Endothelial cell of umbilical vein (primary cell): ENCODE data around the gene LRRC43. TPM values are rescaled to one million over a fixed set of nuclear protein-coding genes. Genes with fewer than 3 reads are reported as not detected.

Source experiments
- BruUV-seq: library from RNA; stranded (reverse); fragments of 400-500 nt; replicated peaks from 2 replicates; lab custom pipeline; 2021; lab: Mats Ljungman, UMichigan
- CTCF ChIA-PET: fragments of 300-600, 350-600 bp; sonication (Branson Sonifier 250); formaldehyde crosslinking; loops from one replicate; lab custom pipeline; 2021; ENCODE audit warnings: antibody characterized with exemption, inconsistent platforms; lab: Charles Lee
- POLR2A ChIA-PET: fragments of 300-600, 350-600 bp; sonication (Branson Sonifier 250); formaldehyde crosslinking; loops from one replicate; lab custom pipeline; 2021; ENCODE audit warnings: antibody characterized with exemption, inconsistent platforms; lab: Charles Lee
- DNase-seq: peaks from one replicate; pipeline ENCODE4 v3.0.0-alpha.2; 2011; ENCODE audit warnings: low read depth, low spot score
- FAIRE-seq: peaks from 2 replicates; lab custom pipeline; 2011; peaks lifted over from hg19 to GRCh38; lab: Jason Lieb, UNC
- H2AFZ ChIP-seq: 2 replicates; pipeline ENCODE4 v1.6.0; 2012; ENCODE audit warnings: low read depth, low read length, control low read depth, inconsistent platforms
- H3K27ac ChIP-seq: 2 replicates; pipeline ENCODE4 v1.5.1; 2011; ENCODE audit warnings: low read depth, mild to moderate bottlenecking, control low read depth, low read length, moderate library complexity; ENCODE audit not compliant: insufficient read depth
- H3K27me3 ChIP-seq, 2 experiments: 2 replicates each; pipeline versions ENCODE4 v1.6.0 to v1.6.1; 2011; ENCODE audit warnings: low read length in 2 of 2, mixed read lengths in 1 of 2; ENCODE audit not compliant: control insufficient read depth in 2 of 2, insufficient read depth in 2 of 2
- H3K36me3 ChIP-seq, 2 experiments: 2 replicates in 1 of 2; 3 replicates in 1 of 2; pipeline ENCODE4 v1.5.1; 2011; ENCODE audit warnings: low read length in 2 of 2, mild to moderate bottlenecking in 1 of 2, moderate library complexity in 1 of 2; ENCODE audit not compliant: control insufficient read depth in 2 of 2, insufficient read depth in 2 of 2; ENCODE audit errors: extremely low read depth in 1 of 2
- H3K4me1 ChIP-seq: 3 replicates; pipeline ENCODE4 v1.5.1; 2011; ENCODE audit warnings: mild to moderate bottlenecking, low read length; ENCODE audit not compliant: control insufficient read depth, insufficient read depth; ENCODE audit errors: extremely low read depth
- H3K4me2 ChIP-seq: 2 replicates; pipeline ENCODE4 v1.6.1; 2011; ENCODE audit warnings: low read length, control low read depth, mixed read lengths; ENCODE audit not compliant: insufficient read depth
- H3K4me3 ChIP-seq, 3 experiments: fragments of 200-600 bp in 1 of 3; sonication (generic), shearing (Covaris generic) in 1 of 3; replicated peaks in 1 of 3; 2 replicates each; pipeline ENCODE4 v1.5.1; 2011 to 2016; ENCODE audit warnings: control low read depth in 3 of 3, low read length in 3 of 3, mild to moderate bottlenecking in 2 of 3, inconsistent platforms in 1 of 3, low read depth in 1 of 3, moderate library complexity in 1 of 3; ENCODE audit not compliant: insufficient read depth in 1 of 3
- H3K79me2 ChIP-seq: 2 replicates; pipeline ENCODE4 v1.6.0; 2012; ENCODE audit warnings: low read length, inconsistent platforms; ENCODE audit not compliant: control insufficient read depth, insufficient read depth
- H3K9ac ChIP-seq: replicated peaks from 2 replicates; pipeline ENCODE3; 2011; ENCODE audit warnings: low read length, control low read depth; ENCODE audit not compliant: insufficient read depth; ENCODE audit errors: extremely low read depth
- H3K9me1 ChIP-seq: replicated peaks from 3 replicates; pipeline ENCODE4 v1.6.0; 2011; ENCODE audit warnings: mild to moderate bottlenecking, low read length; ENCODE audit not compliant: control insufficient read depth, insufficient read depth; ENCODE audit errors: extremely low read depth
- H3K9me3 ChIP-seq: replicated peaks from 2 replicates; pipeline ENCODE4 v1.5.1; 2012; ENCODE audit warnings: low read length, inconsistent platforms; ENCODE audit not compliant: control insufficient read depth, insufficient read depth
- H4K20me1 ChIP-seq: replicated peaks from 2 replicates; pipeline ENCODE3; 2011; ENCODE audit warnings: mild to moderate bottlenecking, low read length; ENCODE audit not compliant: control insufficient read depth, insufficient read depth; ENCODE audit errors: extremely low read depth
- EZH2 ChIP-seq: IDR thresholded peaks from 2 replicates; pipeline ENCODE4 v1.6.1; 2012; ENCODE audit warnings: borderline replicate concordance, low read depth, mild to moderate bottlenecking, moderate library complexity, low read length, inconsistent platforms; ENCODE audit not compliant: severe bottlenecking
- FOS ChIP-seq: IDR thresholded peaks from 2 replicates; pipeline ENCODE4 v1.6.1; 2011; ENCODE audit warnings: mild to moderate bottlenecking, low read length, moderate library complexity, borderline replicate concordance; ENCODE audit not compliant: insufficient read depth
- GATA2 ChIP-seq: IDR thresholded peaks from 2 replicates; pipeline ENCODE4 v1.7.0; 2011; ENCODE audit warnings: low read depth, mild to moderate bottlenecking, moderate library complexity, mixed read lengths, low read length; ENCODE audit not compliant: insufficient read length, insufficient read depth
- JUN ChIP-seq: IDR thresholded peaks from 2 replicates; pipeline ENCODE4 v1.6.1; 2011; ENCODE audit warnings: borderline replicate concordance, low read depth; ENCODE audit not compliant: insufficient read length, insufficient read depth
- MAX ChIP-seq: IDR thresholded peaks from 2 replicates; pipeline ENCODE4 v1.6.1; 2011; ENCODE audit not compliant: insufficient read depth, insufficient read length
- MYC ChIP-seq: IDR thresholded peaks from one replicate; pipeline ENCODE4 v1.6.1; 2011; ENCODE audit warnings: mild to moderate bottlenecking, low read depth, low read length
- POLR2A ChIP-seq: IDR thresholded peaks from 2 replicates; pipeline ENCODE4 v1.6.1; 2012; ENCODE audit warnings: low read depth, mild to moderate bottlenecking, control low read depth, low read length
- POLR2AphosphoS5 ChIP-seq: IDR thresholded peaks from 2 replicates; pipeline ENCODE4 v1.6.1; 2012; ENCODE audit warnings: low read depth, mild to moderate bottlenecking, control low read depth, low read length, moderate library complexity; ENCODE audit not compliant: insufficient read depth
- dilution Hi-C: fragments of 300-500 bp; cut with MboI; formaldehyde crosslinking; loops from one replicate; pipeline ENCODE4 v1.15.0; 2019; ENCODE audit warnings: low sequenced_read_pairs; ENCODE audit not compliant: extremely low pct_ligation_motif_present
- intact Hi-C: fragments of 100-400 bp; cut with micrococcal nuclease; formaldehyde crosslinking; loops from one replicate; pipeline ENCODE4 v1.10.0; 2022
- polyA plus RNA-seq, 4 experiments: library from polyadenylated mRNA; depleted of rRNA in 3 of 4; stranded (reverse) in 3 of 4; unstranded in 1 of 4; fragments of >200 nt; gene quantifications; 2 replicates each; pipeline versions ENCODE4 v1.2.1 to v1.2.3, GENCODE V29; 2011 to 2012; ENCODE audit warnings: missing spikeins in 1 of 4
- total RNA-seq: library from RNA; stranded (reverse); gene quantifications from 2 replicates; pipeline ENCODE4 v1.2.3, GENCODE V29; 2021
- TF ChIP-seq, protein P1 (sequence below), 2 donors: IDR thresholded peaks; 1 replicate in 1 of 2; 2 replicates in 1 of 2; pipeline ENCODE4 v1.5.1; 2011; ENCODE audit warnings: low read length in 2 of 2, mild to moderate bottlenecking in 2 of 2, moderate library complexity in 2 of 2, control low read depth in 1 of 2, inconsistent platforms in 1 of 2, low read depth in 1 of 2; ENCODE audit not compliant: insufficient read depth in 1 of 2; ENCODE audit errors: extremely low read depth in 1 of 2

The LRRC43 gene
- total and polyA plus RNA-seq, 2 donors (not counting 3 experiments of a cell fraction or from before 2014, with no cell fraction given) = 3.1 to 3.4 TPM

DNA sequence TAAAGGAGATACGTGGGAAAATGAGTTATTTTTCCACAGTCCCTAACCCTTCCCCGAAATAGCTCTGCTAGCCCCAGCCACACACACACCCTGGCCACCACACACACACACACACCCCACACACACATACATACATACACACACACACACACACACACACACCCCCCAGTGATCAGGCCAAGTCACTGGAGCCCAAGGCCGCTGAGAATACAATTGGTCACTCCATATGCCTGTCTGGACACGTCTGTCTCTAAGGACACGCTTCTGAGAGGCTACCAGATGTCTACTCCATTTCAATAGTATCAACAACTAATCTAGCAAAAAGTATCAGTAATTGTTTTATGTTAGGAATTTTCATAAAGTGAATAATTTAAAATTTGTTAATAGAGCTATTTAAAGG lies 55.9 kb downstream of the LRRC43 start:
- no peak for DNase-seq
- Histone ChIP-seq H2AFZ (no peak overlapping the region), H3K9me1 (no peaks in the 10 kb centered on the region), H3K4me2 (no peak overlapping the region), H3K4me3 (no peak overlapping the region), H3K36me3 (peaks cover 0 to 10% of the 10 kb centered on the region in 2 experiments), H3K9ac (no peak overlapping the region), H3K79me2 (no peaks in the 10 kb centered on the region), H3K9me3 (no peaks in the 10 kb centered on the region), H4K20me1 (no peaks in the 10 kb centered on the region), H3K27ac (no peak overlapping the region), H3K27me3 (no peaks in the 10 kb centered on the region), H3K4me1 (no peaks in the 10 kb centered on the region)
- intact Hi-C loops = no loop called here
- BruUV-seq = no TSS peak
- TF ChIP-seq EZH2 = no peak
- no peak for TF ChIP-seq POLR2AphosphoS5
- TF ChIP-seq FOS = no peak
- no peak for TF ChIP-seq POLR2A
- no peak for TF ChIP-seq JUN
- no peak for TF ChIP-seq GATA2
- no peak for TF ChIP-seq MAX
- TF ChIP-seq, protein P1, sequence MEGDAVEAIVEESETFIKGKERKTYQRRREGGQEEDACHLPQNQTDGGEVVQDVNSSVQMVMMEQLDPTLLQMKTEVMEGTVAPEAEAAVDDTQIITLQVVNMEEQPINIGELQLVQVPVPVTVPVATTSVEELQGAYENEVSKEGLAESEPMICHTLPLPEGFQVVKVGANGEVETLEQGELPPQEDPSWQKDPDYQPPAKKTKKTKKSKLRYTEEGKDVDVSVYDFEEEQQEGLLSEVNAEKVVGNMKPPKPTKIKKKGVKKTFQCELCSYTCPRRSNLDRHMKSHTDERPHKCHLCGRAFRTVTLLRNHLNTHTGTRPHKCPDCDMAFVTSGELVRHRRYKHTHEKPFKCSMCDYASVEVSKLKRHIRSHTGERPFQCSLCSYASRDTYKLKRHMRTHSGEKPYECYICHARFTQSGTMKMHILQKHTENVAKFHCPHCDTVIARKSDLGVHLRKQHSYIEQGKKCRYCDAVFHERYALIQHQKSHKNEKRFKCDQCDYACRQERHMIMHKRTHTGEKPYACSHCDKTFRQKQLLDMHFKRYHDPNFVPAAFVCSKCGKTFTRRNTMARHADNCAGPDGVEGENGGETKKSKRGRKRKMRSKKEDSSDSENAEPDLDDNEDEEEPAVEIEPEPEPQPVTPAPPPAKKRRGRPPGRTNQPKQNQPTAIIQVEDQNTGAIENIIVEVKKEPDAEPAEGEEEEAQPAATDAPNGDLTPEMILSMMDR (IDR thresholded peaks at IDR 0.05; ENCODE audit: extremely low read depth in 1 of 2, insufficient read depth in 1 of 2, low read depth in 1 of 2, low read length in 2 of 2) = no peak
- no peak for TF ChIP-seq MYC
- FAIRE-seq = no peak
- ChIA-PET POLR2A (no interaction called here), CTCF (no interaction called here)
- dilution Hi-C loops = no loop called here
